ENCODE data around the gene SNAPC3. TPM values are rescaled to one million over a fixed set of nuclear protein-coding genes. Genes with fewer than 3 reads are reported as not detected.

SNAPC3 gene
- total RNA-seq, 1 experiment from 2014 or later: 26.1 TPM

- CTCF ChIA-PET: no interaction called here
- RAD21 ChIA-PET (ENCODE audit: low non-redundant PET in 1 of 2, low total read pairs in 2 of 2, uncharacterized antibody in 2 of 2, unreplicated experiment in 2 of 2): no interaction called here
- H3K27me3 ChIP-seq (ENCODE audit: insufficient read depth, low read length): no peaks in the 10 kb centered on the region
- H3K4me3 ChIP-seq (replicated peaks in 1 of 2; ENCODE audit: low read depth in 1 of 2, low read length in 2 of 2): no peak overlapping the region
- ATAC-seq: no peak
- no peaks in the 10 kb centered on the region for H3K9me3 ChIP-seq (ENCODE audit: control insufficient read depth in 1 of 2, insufficient read depth in 1 of 2, low read depth in 1 of 2, low read length in 2 of 2)
- intact Hi-C loops (cut with micrococcal nuclease): no loop called here
- TF ChIP-seq, protein P1, sequence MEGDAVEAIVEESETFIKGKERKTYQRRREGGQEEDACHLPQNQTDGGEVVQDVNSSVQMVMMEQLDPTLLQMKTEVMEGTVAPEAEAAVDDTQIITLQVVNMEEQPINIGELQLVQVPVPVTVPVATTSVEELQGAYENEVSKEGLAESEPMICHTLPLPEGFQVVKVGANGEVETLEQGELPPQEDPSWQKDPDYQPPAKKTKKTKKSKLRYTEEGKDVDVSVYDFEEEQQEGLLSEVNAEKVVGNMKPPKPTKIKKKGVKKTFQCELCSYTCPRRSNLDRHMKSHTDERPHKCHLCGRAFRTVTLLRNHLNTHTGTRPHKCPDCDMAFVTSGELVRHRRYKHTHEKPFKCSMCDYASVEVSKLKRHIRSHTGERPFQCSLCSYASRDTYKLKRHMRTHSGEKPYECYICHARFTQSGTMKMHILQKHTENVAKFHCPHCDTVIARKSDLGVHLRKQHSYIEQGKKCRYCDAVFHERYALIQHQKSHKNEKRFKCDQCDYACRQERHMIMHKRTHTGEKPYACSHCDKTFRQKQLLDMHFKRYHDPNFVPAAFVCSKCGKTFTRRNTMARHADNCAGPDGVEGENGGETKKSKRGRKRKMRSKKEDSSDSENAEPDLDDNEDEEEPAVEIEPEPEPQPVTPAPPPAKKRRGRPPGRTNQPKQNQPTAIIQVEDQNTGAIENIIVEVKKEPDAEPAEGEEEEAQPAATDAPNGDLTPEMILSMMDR (IDR thresholded peaks at IDR 0.05 in 2 of 3, conservative IDR thresholded peaks at IDR 0.05 in 1 of 3; ENCODE audit: borderline replicate concordance in 1 of 3, insufficient read depth in 1 of 3, low read depth in 2 of 3, low read length in 2 of 3): no peak
- TF ChIP-seq SIN3A (IDR thresholded peaks at IDR 0.05; ENCODE audit: low read depth): no peak
- BruUV-seq (replicated peaks): no TSS peak
- POLR2A ChIA-PET: no interaction called here
- no peak for DNase-seq (ENCODE audit: low read depth, low spot score)
- no peaks in the 10 kb centered on the region; the same call in 1 of the 2 replicates for H4K20me1 ChIP-seq (ENCODE audit: insufficient read depth)
- H2AFZ ChIP-seq (ENCODE audit: low read depth, low read length, poor library complexity, severe bottlenecking): no peak overlapping the region
- no peak overlapping the region for H3K4me2 ChIP-seq (ENCODE audit: low read length)
- H3K36me3 ChIP-seq (ENCODE audit: control insufficient read depth in 1 of 2, insufficient read depth in 2 of 2, low read length in 2 of 2): peaks cover 9 to 12% of the 10 kb centered on the region in 2 experiments; a peak in 3 of 4 replicates
- H3K9ac ChIP-seq (ENCODE audit: low read length): no peak overlapping the region
- no peak overlapping the region for H3K27ac ChIP-seq (ENCODE audit: low read depth, low read length)
- no peaks in the 10 kb centered on the region for H3K4me1 ChIP-seq (ENCODE audit: control insufficient read depth in 1 of 2, insufficient read depth in 2 of 2, low read length in 2 of 2)
- no peaks in the 10 kb centered on the region for H3K9me2 ChIP-seq (ENCODE audit: insufficient read depth)
- H3K79me2 ChIP-seq (ENCODE audit: insufficient read depth, low read length): peaks cover 84% of the 10 kb centered on the region
Measured at GRCh38 chr9:15492485-15493150, 69.9 kb downstream of the SNAPC3 start.

DNA sequence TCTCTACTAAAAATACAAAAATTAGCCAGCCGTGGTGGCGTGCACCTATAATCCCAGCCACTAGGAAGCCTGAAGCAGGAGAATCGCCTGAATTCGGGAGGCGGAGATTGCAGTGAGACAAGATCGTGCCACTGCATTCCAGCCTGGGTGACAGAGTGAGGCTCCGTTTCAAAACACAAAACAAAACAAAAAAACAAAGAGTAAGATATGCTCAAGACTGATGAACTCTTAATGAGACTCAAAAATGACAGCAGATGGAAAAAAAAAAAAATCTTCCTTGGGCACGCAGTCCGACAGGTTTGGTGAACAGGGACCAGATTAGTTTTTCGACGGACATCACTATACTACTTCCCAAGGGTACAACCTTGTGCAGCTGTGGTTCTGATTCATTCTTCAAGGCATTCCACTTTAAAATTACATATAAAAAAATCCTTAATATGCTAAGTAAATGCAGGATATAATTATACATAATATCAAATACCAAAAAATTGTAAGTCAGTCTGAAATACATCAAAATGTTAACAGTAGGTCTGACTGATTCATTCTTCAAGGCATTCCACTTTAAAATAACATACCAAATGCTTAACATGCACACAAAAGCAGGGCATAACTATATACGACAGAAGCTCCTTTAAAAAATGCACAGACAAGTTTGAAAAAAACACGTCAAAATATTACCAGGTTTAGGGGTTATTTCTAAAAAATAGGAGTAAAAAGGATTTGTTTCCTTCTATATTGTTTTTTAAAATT lies 75.7 kb downstream of the SNAPC3 start:
- Histone ChIP-seq H3K9ac (ENCODE audit: low read length) (no peak overlapping the region), H3K9me2 (ENCODE audit: insufficient read depth) (no peaks in the 10 kb centered on the region), H3K9me3 (ENCODE audit: control insufficient read depth in 1 of 2, insufficient read depth in 1 of 2, low read depth in 1 of 2, low read length in 2 of 2) (no peaks in the 10 kb centered on the region), H3K4me3 (replicated peaks in 1 of 2; ENCODE audit: low read depth in 1 of 2, low read length in 2 of 2) (no peak overlapping the region), H3K27ac (ENCODE audit: low read depth, low read length) (no peak overlapping the region), H3K79me2 (ENCODE audit: insufficient read depth, low read length) (peaks cover 97% of the 10 kb centered on the region), H3K4me1 (ENCODE audit: control insufficient read depth in 1 of 2, insufficient read depth in 2 of 2, low read length in 2 of 2) (no peaks in the 10 kb centered on the region), H4K20me1 (ENCODE audit: insufficient read depth) (peaks cover 4% of the 10 kb centered on the region), H2AFZ (ENCODE audit: low read depth, low read length, poor library complexity, severe bottlenecking) (no peak overlapping the region), H3K4me2 (ENCODE audit: low read length) (no peak overlapping the region), H3K27me3 (ENCODE audit: insufficient read depth, low read length) (no peaks in the 10 kb centered on the region), H3K36me3 (ENCODE audit: control insufficient read depth in 1 of 2, insufficient read depth in 2 of 2, low read length in 2 of 2) (peaks cover 9% of the 10 kb centered on the region in 2 experiments; a peak in 2 of 4 replicates)
- ChIA-PET CTCF (no interaction called here), POLR2A (no interaction called here), RAD21 (ENCODE audit: low non-redundant PET in 1 of 2, low total read pairs in 2 of 2, uncharacterized antibody in 2 of 2, unreplicated experiment in 2 of 2) (no interaction called here)
- no peak for TF ChIP-seq FOSL1 (IDR thresholded peaks at IDR 0.05; ENCODE audit: low read depth)
- TF ChIP-seq ZBTB33 (IDR thresholded peaks at IDR 0.05; ENCODE audit: extremely low read depth, insufficient replicate concordance, low read length): no peak
- no peak for TF ChIP-seq ZFX (IDR thresholded peaks at IDR 0.05)
- ATAC-seq (no peak), DNase-seq (ENCODE audit: low read depth, low spot score) (no peak)
- intact Hi-C loops (cut with micrococcal nuclease): no loop called here
- BruUV-seq (replicated peaks): no TSS peak
